HCT116 (cell line): ENCODE results near the gene CUX1. TPM values are rescaled to one million over a fixed set of nuclear protein-coding genes. Genes with fewer than 3 reads are reported as not detected.

Source experiments
- ATAC-seq: fragments of 200-7000 bp; cut with Tn5 transposase; 2 replicates; pipeline ENCODE4 v1.9.1; 2020; ENCODE audit warnings: mild to moderate bottlenecking, moderate library complexity
- BruUV-seq: library from RNA; stranded (reverse); fragments of 400-500 nt; replicated peaks from 2 replicates; lab custom pipeline; 2021; lab: Mats Ljungman, UMichigan
- CTCF ChIA-PET: fragments of 300-600 bp; sonication (Branson Sonifier 250); formaldehyde crosslinking; loops from one replicate; lab custom pipeline; 2021; ENCODE audit warnings: antibody characterized with exemption; lab: Charles Lee
- POLR2A ChIA-PET: fragments of 300-600, 350-600 bp; sonication (Branson Sonifier 250); formaldehyde crosslinking; loops from one replicate; lab custom pipeline; 2021; ENCODE audit warnings: antibody characterized with exemption; lab: Charles Lee
- RAD21 ChIA-PET, 2 experiments: fragments of 300-600 bp; sonication (Branson Sonifier 250); formaldehyde crosslinking; loops; one replicate each; lab custom pipeline; 2023; ENCODE audit warnings: low total read pairs in 2 of 2; ENCODE audit not compliant: uncharacterized antibody in 2 of 2, unreplicated experiment in 2 of 2, low non-redundant PET in 1 of 2; lab: Charles Lee
- DNase-seq: peaks from one replicate; pipeline ENCODE4 v3.0.0-alpha.2; 2010; ENCODE audit warnings: low read depth, low spot score
- H2AFZ ChIP-seq: fragments of 200-600 bp; shearing (Covaris generic), sonication (generic); 2 replicates; pipeline ENCODE4 v1.6.1; 2017; ENCODE audit warnings: low read depth, mixed run types, mixed read lengths, antibody characterized with exemption, low read length; ENCODE audit not compliant: poor library complexity, severe bottlenecking
- H3K27ac ChIP-seq: 2 replicates; pipeline ENCODE4 v1.5.1; 2012; ENCODE audit warnings: low read depth, low read length
- H3K27me3 ChIP-seq: fragments of 200-600 bp; sonication (generic); 2 replicates; pipeline ENCODE4 v1.6.1; 2016; ENCODE audit warnings: mixed run types, low read length, mixed read lengths; ENCODE audit not compliant: insufficient read depth
- H3K36me3 ChIP-seq, 2 experiments: fragments of 200-500 bp in 1 of 2; fragments of 200-600 bp in 1 of 2; sonication (Bioruptor generic) in 1 of 2; sonication (generic) in 1 of 2; 2 replicates each; pipeline versions ENCODE4 v1.5.1 to v1.6.1; 2014 to 2016; ENCODE audit warnings: low read length in 2 of 2, inconsistent platforms in 1 of 2, mixed read lengths in 1 of 2, mixed run types in 1 of 2; ENCODE audit not compliant: insufficient read depth in 2 of 2, control insufficient read depth in 1 of 2
- H3K4me1 ChIP-seq, 2 experiments: fragments of 200-600 bp in 1 of 2; sonication (generic) in 1 of 2; 2 replicates each; pipeline versions ENCODE4 v1.5.1 to v1.6.1; 2012 to 2017; ENCODE audit warnings: low read length in 2 of 2, inconsistent platforms in 1 of 2, mild to moderate bottlenecking in 1 of 2, mixed read lengths in 1 of 2, mixed run types in 1 of 2, moderate library complexity in 1 of 2; ENCODE audit not compliant: insufficient read depth in 2 of 2, control insufficient read depth in 1 of 2
- H3K4me2 ChIP-seq: fragments of 200-600 bp; sonication (generic); 2 replicates; pipeline ENCODE4 v1.6.1; 2017; ENCODE audit warnings: mixed run types, low read length, mixed read lengths
- H3K4me3 ChIP-seq, 2 experiments: fragments of 200-600 bp in 1 of 2; sonication (generic) in 1 of 2; replicated peaks in 1 of 2; 2 replicates each; pipeline ENCODE4 v1.5.1; 2011 to 2016; ENCODE audit warnings: low read length in 2 of 2, control low read depth in 1 of 2, low read depth in 1 of 2, mild to moderate bottlenecking in 1 of 2, mixed read lengths in 1 of 2, mixed run types in 1 of 2
- H3K79me2 ChIP-seq: fragments of 200-600 bp; sonication (generic); 2 replicates; pipeline ENCODE4 v1.6.1; 2017; ENCODE audit warnings: mild to moderate bottlenecking, mixed run types, low read length, moderate library complexity, mixed read lengths; ENCODE audit not compliant: insufficient read depth
- H3K9ac ChIP-seq: fragments of 200-600 bp; sonication (generic); 2 replicates; pipeline ENCODE4 v1.6.1; 2016; ENCODE audit warnings: low read length, mixed read lengths
- H3K9me2 ChIP-seq: fragments of 200-600 bp; sonication (generic), shearing (Covaris generic); 2 replicates; pipeline ENCODE4 v1.6.1; 2017; ENCODE audit warnings: mixed run types, mild to moderate bottlenecking, moderate library complexity; ENCODE audit not compliant: insufficient read depth
- H3K9me3 ChIP-seq, 2 experiments: fragments of 200-500 bp in 1 of 2; fragments of 200-600 bp in 1 of 2; sonication (Bioruptor generic) in 1 of 2; sonication (generic) in 1 of 2; 2 replicates each; pipeline ENCODE4 v1.6.1; 2014 to 2017; ENCODE audit warnings: low read length in 2 of 2, mixed read lengths in 2 of 2, inconsistent platforms in 1 of 2, low read depth in 1 of 2, mild to moderate bottlenecking in 1 of 2, mixed run types in 1 of 2, moderate library complexity in 1 of 2; ENCODE audit not compliant: control insufficient read depth in 1 of 2, insufficient read depth in 1 of 2
- H4K20me1 ChIP-seq: fragments of 200-600 bp; sonication (generic), shearing (Covaris generic); 2 replicates; pipeline ENCODE4 v1.6.1; 2017; ENCODE audit warnings: mixed run types, mild to moderate bottlenecking, moderate library complexity; ENCODE audit not compliant: insufficient read depth
- CEBPB ChIP-seq: IDR thresholded peaks from 2 replicates; pipeline ENCODE4 v1.6.1; 2012; ENCODE audit warnings: low read depth
- EZH2phosphoT487 ChIP-seq: fragments of 200-600 bp; IDR thresholded peaks from 2 replicates; pipeline ENCODE4 v1.6.1; 2018; ENCODE audit warnings: antibody characterized with exemption, borderline replicate concordance
- JUND ChIP-seq: IDR thresholded peaks from 2 replicates; pipeline ENCODE4 v1.6.1; 2012
- RAD21 ChIP-seq: IDR thresholded peaks from 2 replicates; pipeline ENCODE4 v1.6.1; 2012; ENCODE audit warnings: low read depth, mild to moderate bottlenecking
- REST ChIP-seq: IDR thresholded peaks from 2 replicates; pipeline ENCODE4 v1.6.1; 2012; ENCODE audit warnings: low read depth
- YY1 ChIP-seq: IDR thresholded peaks from 2 replicates; pipeline ENCODE4 v1.6.1; 2011; ENCODE audit warnings: low read length, low read depth, moderate library complexity, mild to moderate bottlenecking; ENCODE audit not compliant: insufficient replicate concordance; ENCODE audit errors: extremely low read depth
- ZBTB33 ChIP-seq: IDR thresholded peaks from 2 replicates; pipeline ENCODE4 v1.6.1; 2011; ENCODE audit warnings: mild to moderate bottlenecking, low read length, moderate library complexity; ENCODE audit not compliant: insufficient replicate concordance; ENCODE audit errors: extremely low read depth
- ZFX ChIP-seq: fragments of 450-650 bp; IDR thresholded peaks from 2 replicates; pipeline ENCODE4 v1.6.1; 2017
- intact Hi-C: fragments of 100-400 bp; cut with micrococcal nuclease; formaldehyde crosslinking; loops from 2 replicates; pipeline ENCODE4 v1.10.0; 2022
- total RNA-seq: library from RNA; stranded (reverse); gene quantifications from one replicate; pipeline ENCODE4 v1.2.1, GENCODE V29; 2021; ENCODE audit not compliant: unreplicated experiment

CUX1 gene
- total RNA-seq, 1 experiment from 2014 or later = 68.9 TPM

GRCh38 chr7:102241431-102241830 lies 424.0 kb downstream of the CUX1 start:
- H3K9me3 ChIP-seq = no peaks in the 10 kb centered on the region
- DNase-seq (no peak), ATAC-seq (no peak)
- ChIA-PET RAD21 (no interaction called here), POLR2A (no interaction called here), CTCF (no interaction called here)
- TF ChIP-seq EZH2phosphoT487 = no peak
- TF ChIP-seq JUND = no peak
- TF ChIP-seq RAD21 = no peak
- no peak for TF ChIP-seq ZBTB33
- no peak for TF ChIP-seq CEBPB
- TF ChIP-seq YY1 = no peak
- TF ChIP-seq REST = no peak
- no peak for TF ChIP-seq ZFX
- H3K27ac ChIP-seq = no peak overlapping the region
- no TSS peak for BruUV-seq
- no peak overlapping the region for H3K4me3 ChIP-seq
- intact Hi-C loops = no loop called here
- H4K20me1 ChIP-seq = no peaks in the 10 kb centered on the region
- no peak overlapping the region for H3K9ac ChIP-seq
- no peaks in the 10 kb centered on the region for H3K79me2 ChIP-seq
- H3K4me1 ChIP-seq = peaks cover 0 to 3% of the 10 kb centered on the region in 2 experiments; a peak in 1 of 4 replicates
- H3K9me2 ChIP-seq = no peaks in the 10 kb centered on the region
- no peaks in the 10 kb centered on the region for H3K36me3 ChIP-seq
- H2AFZ ChIP-seq = no peak overlapping the region
- no peak overlapping the region for H3K4me2 ChIP-seq
- no peaks in the 10 kb centered on the region for H3K27me3 ChIP-seq
